Mesenchymal stem cell (in vitro differentiated cells and primary cell): ENCODE results near the gene IL18R1. TPM values are rescaled to one million over a fixed set of nuclear protein-coding genes. Genes with fewer than 3 reads are reported as not detected.
A peak's percentile ranks its signal among the peaks of the same experiment; 100 is the strongest.

Experiments used
- DNase-seq: peaks from one replicate; pipeline ENCODE4 v3.0.0-alpha.2; 2013
- H2AFZ ChIP-seq: one replicate; pipeline ENCODE4 v1.6.1; 2013; ENCODE audit warnings: low read depth, mild to moderate bottlenecking, control low read depth, inconsistent platforms, low read length, moderate library complexity
- H2AK5ac ChIP-seq: 2 replicates; pipeline ENCODE4 v1.6.1; 2013; ENCODE audit warnings: low read length, moderate library complexity, mild to moderate bottlenecking, inconsistent platforms; ENCODE audit not compliant: severe bottlenecking
- H2BK120ac ChIP-seq: one replicate; pipeline ENCODE4 v1.6.1; 2013; ENCODE audit warnings: low read depth, mild to moderate bottlenecking, inconsistent platforms, low read length, moderate library complexity
- H2BK12ac ChIP-seq, 2 experiments: one replicate each; pipeline ENCODE4 v1.6.1; 2013; ENCODE audit warnings: inconsistent platforms in 2 of 2, low read length in 2 of 2, mild to moderate bottlenecking in 2 of 2, moderate library complexity in 2 of 2, control low read depth in 1 of 2
- H2BK15ac ChIP-seq: one replicate; pipeline ENCODE4 v1.6.1; 2013; ENCODE audit warnings: mild to moderate bottlenecking, low read depth, inconsistent platforms; ENCODE audit not compliant: poor library complexity, severe bottlenecking
- H2BK5ac ChIP-seq: 2 replicates; pipeline ENCODE4 v1.6.1; 2013; ENCODE audit warnings: low read depth, mild to moderate bottlenecking, low read length, control low read depth, inconsistent platforms; ENCODE audit not compliant: poor library complexity, severe bottlenecking
- H3K14ac ChIP-seq, 2 experiments: one replicate each; pipeline ENCODE4 v1.6.1; 2013; ENCODE audit warnings: inconsistent platforms in 2 of 2, low read length in 2 of 2, control low read depth in 1 of 2, mild to moderate bottlenecking in 1 of 2, moderate library complexity in 1 of 2
- H3K18ac ChIP-seq, 2 experiments: one replicate each; pipeline ENCODE4 v1.6.1; 2013; ENCODE audit warnings: inconsistent platforms in 2 of 2, low read length in 2 of 2, control low read depth in 1 of 2, low read depth in 1 of 2, mild to moderate bottlenecking in 1 of 2
- H3K23ac ChIP-seq, 2 experiments: one replicate each; pipeline ENCODE4 v1.6.1; 2013; ENCODE audit warnings: inconsistent platforms in 2 of 2, low read length in 2 of 2, mild to moderate bottlenecking in 2 of 2, moderate library complexity in 2 of 2, control low read depth in 1 of 2
- H3K27ac ChIP-seq: 2 replicates; pipeline ENCODE4 v1.5.1; 2013; ENCODE audit warnings: mild to moderate bottlenecking, moderate library complexity, low read length, control low read depth, inconsistent platforms; ENCODE audit not compliant: poor library complexity, severe bottlenecking
- H3K27me3 ChIP-seq, 2 experiments: 2 replicates each; pipeline versions ENCODE4 v1.6.1 to v1.7.0; 2013; ENCODE audit warnings: low read length in 2 of 2, mild to moderate bottlenecking in 2 of 2, moderate library complexity in 2 of 2, control low read depth in 1 of 2, inconsistent platforms in 1 of 2; ENCODE audit not compliant: control insufficient read depth in 1 of 2, insufficient read depth in 1 of 2
- H3K36me3 ChIP-seq, 2 experiments: 2 replicates each; pipeline versions ENCODE4 v1.6.1 to v1.7.0; 2013; ENCODE audit warnings: low read length in 2 of 2, control low read depth in 1 of 2, inconsistent platforms in 1 of 2, low read depth in 1 of 2, mild to moderate bottlenecking in 1 of 2; ENCODE audit not compliant: insufficient read depth in 2 of 2, control insufficient read depth in 1 of 2
- H3K4ac ChIP-seq, 2 experiments: one replicate each; pipeline ENCODE4 v1.6.1; 2013; ENCODE audit warnings: inconsistent platforms in 2 of 2, low read length in 2 of 2, mild to moderate bottlenecking in 2 of 2, moderate library complexity in 2 of 2, control low read depth in 1 of 2, low read depth in 1 of 2
- H3K4me1 ChIP-seq: 2 replicates; pipeline ENCODE4 v1.6.1; 2013; ENCODE audit warnings: low read depth, low read length, control low read depth; ENCODE audit not compliant: control insufficient read depth, insufficient read depth
- H3K4me2 ChIP-seq: 2 replicates; pipeline ENCODE4 v1.6.1; 2013; ENCODE audit warnings: low read length, mild to moderate bottlenecking, inconsistent platforms; ENCODE audit not compliant: poor library complexity, severe bottlenecking
- H3K4me3 ChIP-seq, 2 experiments: 2 replicates each; pipeline versions ENCODE4 v1.5.1 to v1.7.0; 2013; ENCODE audit warnings: low read length in 2 of 2, mild to moderate bottlenecking in 2 of 2, control low read depth in 1 of 2, low read depth in 1 of 2; ENCODE audit not compliant: insufficient read depth in 1 of 2
- H3K79me1 ChIP-seq: replicated peaks from 2 replicates; pipeline ENCODE4 v1.6.1; 2013; ENCODE audit warnings: mild to moderate bottlenecking, control low read depth, low read length, inconsistent platforms; ENCODE audit not compliant: poor library complexity, severe bottlenecking
- H3K9ac ChIP-seq: 2 replicates; pipeline ENCODE4 v1.7.0; 2013; ENCODE audit warnings: mild to moderate bottlenecking, low read length, moderate library complexity
- H3K9me3 ChIP-seq: 2 replicates; pipeline ENCODE4 v1.7.0; 2013; ENCODE audit warnings: mild to moderate bottlenecking, low read length; ENCODE audit not compliant: control insufficient read depth
- H4K8ac ChIP-seq: one replicate; pipeline ENCODE4 v1.6.1; 2013; ENCODE audit warnings: inconsistent platforms, mild to moderate bottlenecking, low read length, moderate library complexity
- H4K91ac ChIP-seq: one replicate; pipeline ENCODE4 v1.6.1; 2013; ENCODE audit warnings: mild to moderate bottlenecking, low read length, inconsistent platforms
- WGBS: methylation state at CpG from one replicate; pipeline ENCODE4 v1.1.7; 2013; ENCODE audit warnings: mixed read lengths; 5-methylcytosine and 5-hydroxymethylcytosine counted together
- small RNA-seq: library from polyadenylated mRNA; stranded (forward); fragments of <200 nt; extraction: miRNeasy Mini kit (QIAGEN cat#:217004); gene quantifications from one replicate; pipeline ENCODE3, GENCODE V24; 2013; ENCODE audit warnings: low read depth

The IL18R1 gene

GRCh38 chr2:102446936-102447335 is 91.3 kb downstream of the IL18R1 start:
- no peak overlapping the region for H3K23ac ChIP-seq
- H4K91ac ChIP-seq: no peak overlapping the region
- no peak overlapping the region for H2AK5ac ChIP-seq
- H2BK5ac ChIP-seq: no peak overlapping the region
- no peak overlapping the region for H3K9ac ChIP-seq
- no peaks in the 10 kb centered on the region for H3K79me1 ChIP-seq
- H3K27me3 ChIP-seq: peaks cover 8 to 13% of the 10 kb centered on the region in 2 experiments
- H2BK15ac ChIP-seq: no peak overlapping the region
- no peak overlapping the region for H3K4me2 ChIP-seq
- H2BK12ac ChIP-seq: peak overlapping the region in 1 of 2 experiments; percentile 34
- WGBS: 93% methylated on average over 9 of the region's 9 CpGs
- H3K27ac ChIP-seq: no peak overlapping the region
- no peak overlapping the region for H3K4me3 ChIP-seq
- H3K4me1 ChIP-seq: no peaks in the 10 kb centered on the region
- no peak overlapping the region for H3K14ac ChIP-seq
- no peak overlapping the region for H3K4ac ChIP-seq
- H4K8ac ChIP-seq: no peak overlapping the region
- no peak overlapping the region for H2BK120ac ChIP-seq
- no peak for DNase-seq
- no peak overlapping the region for H3K18ac ChIP-seq
- no peaks in the 10 kb centered on the region for H3K36me3 ChIP-seq
- no peak overlapping the region for H2AFZ ChIP-seq
- no peaks in the 10 kb centered on the region for H3K9me3 ChIP-seq

Small RNA genes within 50 kb of the gene (small RNA-seq; reads per million reads assigned to genes)
- gene MIR4772: not detected
